Activated T-cell treated with anti-CD3 and anti-CD28 coated beads, Interleukin-2, amount 50 U/mL, for 72 hours (primary cell): ENCODE measurements around the gene RABGGTA. TPM values are rescaled to one million over a fixed set of nuclear protein-coding genes. Genes with fewer than 3 reads are reported as not detected.

Source experiments
- ATAC-seq, 2 donors: fragments of 150-1000 bp; cut with Tn5 transposase; replicated peaks in 1 of 2; 2 replicates each; pipeline ENCODE4 v1.10.0; 2021; ENCODE audit warnings: moderate library complexity in 2 of 2, mild to moderate bottlenecking in 1 of 2
- DNase-seq, 2 donors: peaks; one replicate each; pipeline ENCODE4 v3.0.0; 2021 to 2022; ENCODE audit warnings: mixed read lengths in 1 of 2
- H3K27ac Mint-ChIP-seq: one replicate; pipeline ENCODE4 v1.8.0; 2022; ENCODE audit warnings: mild to moderate bottlenecking, moderate library complexity, mixed read lengths
- H3K27me3 Mint-ChIP-seq: one replicate; pipeline ENCODE4 v1.8.0; 2022; ENCODE audit warnings: low read depth, mixed read lengths
- H3K36me3 Mint-ChIP-seq, 2 donors: one replicate each; pipeline ENCODE4 v1.8.0; 2022; ENCODE audit warnings: mixed read lengths in 2 of 2, mild to moderate bottlenecking in 1 of 2; ENCODE audit not compliant: insufficient read depth in 2 of 2
- H3K4me1 Mint-ChIP-seq: one replicate; pipeline ENCODE4 v1.8.0; 2022; ENCODE audit warnings: low read depth, mixed read lengths
- H3K4me3 Mint-ChIP-seq, 2 donors: one replicate each; pipeline ENCODE4 v1.8.0; 2022; ENCODE audit warnings: mild to moderate bottlenecking in 2 of 2, mixed read lengths in 2 of 2, moderate library complexity in 2 of 2
- H3K9me3 Mint-ChIP-seq, 2 donors: one replicate each; pipeline ENCODE4 v1.8.0; 2022; ENCODE audit warnings: mixed read lengths in 2 of 2
- total RNA-seq, 2 donors: library from RNA; stranded (reverse); gene quantifications; one replicate each; pipeline ENCODE4 v1.2.3, GENCODE V29; 2022

Gene RABGGTA
- total RNA-seq, 2 donors from 2014 or later: 53.8 to 56.2 TPM

DNA sequence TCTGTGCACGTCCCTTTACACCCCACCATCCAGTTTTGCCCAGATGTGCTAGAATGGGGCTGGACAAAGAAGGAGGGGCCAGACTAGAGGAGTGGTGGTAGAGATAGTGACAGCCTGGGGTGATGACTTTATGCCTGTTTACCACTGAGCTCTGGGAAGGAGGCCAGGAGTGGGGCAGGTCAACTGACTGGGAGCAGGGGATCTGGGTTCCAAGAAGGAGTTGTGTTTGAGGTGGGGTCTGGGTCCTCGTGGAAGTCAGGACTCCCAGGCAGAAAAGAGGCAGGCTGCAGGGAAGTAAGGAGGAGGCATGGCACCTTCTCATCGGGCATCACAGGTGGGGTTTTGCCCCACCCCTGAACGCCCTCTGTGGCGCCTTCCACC is 38.9 kb upstream of the RABGGTA start:
- no peak for ATAC-seq
- H3K4me1 Mint-ChIP-seq: peaks cover 74% of the 10 kb centered on the region
- H3K27me3 Mint-ChIP-seq: no peaks in the 10 kb centered on the region
- H3K4me3 Mint-ChIP-seq: peak overlapping the region; percentile 85 to 86
- peaks cover 3 to 20% of the 10 kb centered on the region in 2 donors for H3K36me3 Mint-ChIP-seq
- H3K9me3 Mint-ChIP-seq: no peaks in the 10 kb centered on the region
- no peak overlapping the region for H3K27ac Mint-ChIP-seq
- no peak for DNase-seq

DNA sequence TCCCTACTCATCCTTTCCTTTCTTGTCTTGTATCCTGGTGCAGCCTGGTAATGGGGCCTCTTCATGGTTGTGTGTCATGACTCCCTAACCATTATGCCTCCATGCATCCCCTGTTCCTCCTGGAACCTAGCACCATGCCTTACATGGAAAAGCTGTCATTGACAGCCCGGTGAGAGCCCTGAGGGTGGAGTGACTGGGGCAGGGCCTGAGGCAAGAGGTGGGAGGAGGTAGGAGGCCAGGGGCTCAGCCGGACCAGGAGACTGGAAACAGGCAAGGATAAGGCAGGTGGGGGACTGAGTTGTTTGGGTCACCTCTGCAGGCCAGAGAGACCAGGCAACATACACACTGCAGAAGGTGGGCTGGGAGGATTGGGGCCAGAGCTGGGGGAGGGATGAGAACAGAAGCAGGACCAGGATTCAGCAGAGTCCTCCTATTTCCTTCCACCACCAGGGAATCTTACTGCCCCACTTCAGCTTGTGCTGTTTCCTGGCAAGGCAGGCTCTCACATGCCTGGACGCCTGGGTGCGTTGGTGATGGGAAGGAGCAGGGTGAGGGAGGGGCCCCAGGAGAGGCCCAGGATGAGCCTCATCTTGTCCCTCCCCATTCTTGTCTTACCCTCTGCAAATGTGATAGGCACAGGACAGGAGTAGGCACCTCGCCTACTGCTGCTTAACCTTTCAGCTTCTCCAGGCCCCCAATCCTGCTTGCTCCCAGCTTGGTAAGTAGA is 38.3 kb upstream of the RABGGTA start, which contains the start of gene LTB4R2:
Gene LTB4R2, plus strand, starts transcription at position 603 of the 727 bp plus-strand sequence. CDS start 525 bp downstream, outside the sequence.
- Mint-ChIP-seq H3K4me1 (peaks cover 68% of the 10 kb centered on the region), H3K27ac (no peak within 1 kb of the TSS), H3K27me3 (no peaks in the 10 kb centered on the region), H3K36me3 (peaks cover 5 to 25% of the 10 kb centered on the region in 2 donors), H3K9me3 (no peaks in the 10 kb centered on the region), H3K4me3 (peak within 1 kb of the TSS; percentile 85 to 86)
- DNase-seq (no peak), ATAC-seq (no peak)

DNA sequence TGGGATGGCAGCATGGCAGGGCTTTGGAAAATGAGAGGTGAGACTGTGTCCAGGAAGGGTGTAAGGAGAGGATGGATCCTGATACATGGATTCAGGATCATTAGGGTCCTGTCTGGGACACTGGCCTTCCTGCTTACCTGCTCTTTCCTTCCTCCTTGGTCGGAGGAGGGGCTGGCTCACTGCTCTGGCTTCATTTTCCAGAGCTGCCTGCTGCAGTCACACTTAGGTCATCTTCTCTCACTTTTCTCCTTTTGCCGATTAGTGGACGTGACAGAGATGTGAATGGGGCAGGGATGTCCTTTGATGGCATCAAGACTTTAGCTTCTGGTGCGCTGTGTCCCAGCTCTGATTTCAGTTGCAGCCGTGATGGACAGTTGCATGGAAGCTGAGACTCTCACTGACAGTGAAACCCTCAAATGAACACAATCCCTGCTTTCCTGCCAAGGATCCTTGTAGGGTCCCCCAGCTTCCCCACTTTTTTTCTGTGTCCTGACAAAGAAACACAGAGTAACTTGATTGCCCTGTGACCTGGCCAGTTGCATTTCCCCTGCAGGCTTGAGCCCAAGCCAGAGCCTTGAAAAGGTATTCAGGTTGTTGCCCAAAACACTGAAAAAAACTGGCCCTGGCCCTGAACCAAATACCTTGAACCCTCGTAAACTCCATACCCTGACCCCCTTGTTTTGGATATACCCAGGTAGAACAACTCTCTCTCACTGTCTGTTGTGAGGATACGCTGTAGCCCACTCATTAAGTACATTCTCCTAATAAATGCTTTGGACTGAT is 37.1 kb upstream of the RABGGTA start:
- DNase-seq (no peak), ATAC-seq (no peak)
- peaks cover 5 to 33% of the 10 kb centered on the region in 2 donors for H3K36me3 Mint-ChIP-seq
- H3K4me1 Mint-ChIP-seq: peaks cover 56% of the 10 kb centered on the region
- no peak overlapping the region for H3K27ac Mint-ChIP-seq
- no peaks in the 10 kb centered on the region for H3K27me3 Mint-ChIP-seq
- no peak overlapping the region for H3K4me3 Mint-ChIP-seq
- no peaks in the 10 kb centered on the region for H3K9me3 Mint-ChIP-seq

DNA sequence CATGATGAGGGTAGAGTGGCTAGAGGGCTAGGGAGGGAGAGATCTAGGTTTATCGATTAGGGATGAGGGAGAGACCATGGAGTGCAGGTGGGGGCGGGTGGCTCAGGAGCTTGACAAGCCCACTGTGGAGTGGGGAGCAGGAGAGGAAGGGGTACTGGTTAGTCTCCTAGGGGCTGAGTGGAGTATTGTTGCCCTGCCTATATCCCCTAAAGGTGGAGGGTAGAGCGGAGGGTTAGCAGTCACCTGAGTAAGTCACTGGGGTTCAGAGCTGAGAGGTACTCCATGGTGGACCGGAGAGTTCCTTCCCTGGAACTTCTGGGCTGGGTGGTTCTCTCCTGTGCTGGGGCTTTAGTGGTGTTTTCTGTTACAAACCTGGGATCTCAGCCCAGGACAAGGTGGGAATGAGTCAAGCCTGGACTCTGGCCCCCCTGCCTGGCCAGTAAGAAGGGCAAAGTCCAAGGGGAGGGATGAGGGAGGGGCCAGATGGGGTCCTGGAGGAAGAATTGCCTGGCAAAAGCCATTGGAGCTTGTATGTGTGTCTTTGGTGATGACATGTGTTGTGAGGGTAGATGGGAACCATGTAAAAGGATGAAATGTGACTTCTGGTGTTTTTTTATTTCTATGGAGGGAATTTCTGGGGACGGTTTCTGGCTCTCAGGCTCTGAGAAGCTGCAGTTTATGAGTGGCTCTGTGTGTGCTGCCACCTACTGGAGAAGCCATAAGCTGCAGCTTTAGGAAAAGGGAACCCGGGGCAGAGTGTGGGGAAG is 36.4 kb upstream of the RABGGTA start, which contains the start of gene CIDEB:
Gene CIDEB, minus strand, starts transcription at position 403 of the 767 bp plus-strand sequence. Its CDS starts 119 bp downstream, at position 284.
- Mint-ChIP-seq H3K36me3 (peaks cover 5 to 37% of the 10 kb centered on the region in 2 donors), H3K4me1 (peaks cover 49% of the 10 kb centered on the region), H3K27ac (peak within 1 kb of the TSS; percentile 12), H3K9me3 (no peaks in the 10 kb centered on the region), H3K4me3 (no peak within 1 kb of the TSS), H3K27me3 (no peaks in the 10 kb centered on the region)
- ATAC-seq (peak in 1 of 2 donors; percentile 17), DNase-seq (peak; percentile 57 to 72)

DNA sequence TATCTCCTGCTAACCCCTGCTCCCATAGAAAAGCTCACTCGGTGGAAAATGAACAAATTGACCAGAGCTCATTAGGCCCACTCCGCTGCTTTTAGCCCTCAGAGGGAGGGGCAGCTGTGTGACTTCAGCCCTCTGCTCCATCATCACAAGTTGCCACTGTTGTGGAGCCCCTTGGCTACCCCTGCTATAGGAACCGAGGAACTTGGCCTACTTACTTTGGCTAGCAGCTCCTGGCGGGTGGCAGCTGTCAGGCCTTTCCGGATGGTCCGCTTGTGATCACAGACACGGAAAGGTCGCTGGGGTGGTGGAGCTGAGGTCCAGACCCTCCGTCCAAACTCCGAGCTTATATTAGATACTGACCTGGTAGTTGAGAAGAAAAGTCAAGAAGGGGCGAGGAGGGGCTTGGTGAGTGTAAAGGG is 35.8 kb upstream of the RABGGTA start:
- Mint-ChIP-seq H3K36me3 (peaks cover 5 to 41% of the 10 kb centered on the region in 2 donors), H3K4me1 (peaks cover 46% of the 10 kb centered on the region), H3K9me3 (no peaks in the 10 kb centered on the region), H3K27ac (no peak overlapping the region), H3K4me3 (no peak overlapping the region), H3K27me3 (no peaks in the 10 kb centered on the region)
- no peak for DNase-seq
- no peak for ATAC-seq

- peaks cover 5 to 38% of the 10 kb centered on the region in 2 donors for H3K36me3 Mint-ChIP-seq
- no peaks in the 10 kb centered on the region for H3K27me3 Mint-ChIP-seq
Observed at GRCh38 chr14:24304019-24304387, 32.6 kb upstream of the RABGGTA start.

DNA sequence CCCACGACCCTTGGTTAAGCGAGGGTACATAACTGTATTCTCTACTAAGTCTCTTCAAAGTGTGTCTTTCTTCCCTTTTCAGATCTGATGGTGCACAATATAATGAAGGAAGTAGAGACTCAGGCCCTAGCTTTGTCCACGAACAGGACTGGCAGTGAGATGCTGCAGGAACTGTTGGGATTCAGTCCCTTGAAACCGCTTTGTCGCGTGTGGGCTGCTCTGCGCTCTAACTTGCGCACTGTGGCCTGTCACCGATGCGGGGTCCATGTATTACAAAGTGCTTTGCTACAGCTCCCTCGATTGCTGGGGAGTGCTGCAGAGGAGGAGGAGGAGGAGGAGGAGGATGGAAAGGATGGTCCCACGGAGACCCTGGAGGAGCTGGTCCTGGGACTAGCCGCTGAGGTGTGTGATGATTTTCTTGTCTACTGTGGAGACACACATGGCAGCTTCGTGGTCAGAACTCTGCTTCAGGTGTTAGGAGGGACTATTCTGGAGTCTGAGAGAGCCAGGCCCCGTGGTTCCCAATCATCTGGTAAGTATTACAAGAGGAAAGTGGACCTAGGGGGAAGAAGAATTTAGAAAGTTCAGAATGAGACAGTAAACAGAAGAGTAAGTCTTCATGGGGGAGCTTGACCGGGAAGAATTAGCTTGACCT is 29.1 kb upstream of the RABGGTA start:
- DNase-seq: no peak
- H3K27ac Mint-ChIP-seq: no peak overlapping the region
- no peak for ATAC-seq
- H3K9me3 Mint-ChIP-seq: no peaks in the 10 kb centered on the region
- H3K4me1 Mint-ChIP-seq: peaks cover 58% of the 10 kb centered on the region
- peaks cover 5 to 33% of the 10 kb centered on the region in 2 donors for H3K36me3 Mint-ChIP-seq
- peak overlapping the region; percentile 92 to 94 for H3K4me3 Mint-ChIP-seq
- H3K27me3 Mint-ChIP-seq: no peaks in the 10 kb centered on the region

More at GRCh38 chr14:24304019-24304387, 32.6 kb upstream of the RABGGTA start:
- no peaks in the 10 kb centered on the region for H3K9me3 Mint-ChIP-seq
- H3K27ac Mint-ChIP-seq: no peak overlapping the region
- no peak overlapping the region for H3K4me3 Mint-ChIP-seq
- H3K4me1 Mint-ChIP-seq: peaks cover 45% of the 10 kb centered on the region
- no peak for ATAC-seq
- no peak for DNase-seq

GRCh38 chr14:24299255-24300191 is 28.1 kb upstream of the RABGGTA start, which contains the start of the genes DHRS1 and NOP9:
Gene DHRS1 (minus strand): TSS chr14:24299780. CDS start chr14:24299106, 674 bp downstream.
Gene NOP9 (plus strand): TSS chr14:24299850. CDS start chr14:24299955, 105 bp downstream.
- ATAC-seq: peak; percentile 81 to 83
- Mint-ChIP-seq H3K4me3 (peak within 1 kb of the TSS; percentile 92 to 94), H3K9me3 (no peaks in the 10 kb centered on the region), H3K4me1 (peaks cover 58% of the 10 kb centered on the region), H3K27ac (peak within 1 kb of the TSS; percentile 68), H3K36me3 (peaks cover 3 to 27% of the 10 kb centered on the region in 2 donors), H3K27me3 (no peaks in the 10 kb centered on the region)
- DNase-seq: peak; percentile 92 to 96

DNA sequence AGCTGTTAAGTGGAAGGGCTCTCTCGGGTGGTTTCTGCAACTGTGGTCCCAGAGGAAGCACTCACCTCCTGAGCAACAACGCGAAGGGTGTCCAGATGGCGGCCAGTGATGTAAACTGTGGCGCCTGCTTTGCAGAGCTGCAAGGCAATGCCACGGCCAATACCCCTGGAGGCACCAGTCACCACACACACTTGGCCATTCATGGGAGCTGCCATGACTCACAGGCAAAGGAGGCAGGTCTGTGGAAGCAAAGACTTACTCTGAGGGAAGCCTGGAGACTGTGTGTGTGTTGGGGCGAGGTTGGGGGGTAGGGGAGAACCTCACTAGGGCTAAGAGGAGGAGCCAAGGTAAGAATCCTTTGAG is 27.5 kb upstream of the RABGGTA start:
- H3K36me3 Mint-ChIP-seq: peaks cover 3 to 25% of the 10 kb centered on the region in 2 donors
- no peaks in the 10 kb centered on the region for H3K9me3 Mint-ChIP-seq
- peak in 1 of 2 donors; percentile 21 for DNase-seq
- H3K4me3 Mint-ChIP-seq: peak overlapping the region; percentile 92 to 94
- ATAC-seq: peak; percentile 8 to 14
- H3K27ac Mint-ChIP-seq: peak overlapping the region; percentile 68
- no peaks in the 10 kb centered on the region for H3K27me3 Mint-ChIP-seq
- peaks cover 58% of the 10 kb centered on the region for H3K4me1 Mint-ChIP-seq

DNA sequence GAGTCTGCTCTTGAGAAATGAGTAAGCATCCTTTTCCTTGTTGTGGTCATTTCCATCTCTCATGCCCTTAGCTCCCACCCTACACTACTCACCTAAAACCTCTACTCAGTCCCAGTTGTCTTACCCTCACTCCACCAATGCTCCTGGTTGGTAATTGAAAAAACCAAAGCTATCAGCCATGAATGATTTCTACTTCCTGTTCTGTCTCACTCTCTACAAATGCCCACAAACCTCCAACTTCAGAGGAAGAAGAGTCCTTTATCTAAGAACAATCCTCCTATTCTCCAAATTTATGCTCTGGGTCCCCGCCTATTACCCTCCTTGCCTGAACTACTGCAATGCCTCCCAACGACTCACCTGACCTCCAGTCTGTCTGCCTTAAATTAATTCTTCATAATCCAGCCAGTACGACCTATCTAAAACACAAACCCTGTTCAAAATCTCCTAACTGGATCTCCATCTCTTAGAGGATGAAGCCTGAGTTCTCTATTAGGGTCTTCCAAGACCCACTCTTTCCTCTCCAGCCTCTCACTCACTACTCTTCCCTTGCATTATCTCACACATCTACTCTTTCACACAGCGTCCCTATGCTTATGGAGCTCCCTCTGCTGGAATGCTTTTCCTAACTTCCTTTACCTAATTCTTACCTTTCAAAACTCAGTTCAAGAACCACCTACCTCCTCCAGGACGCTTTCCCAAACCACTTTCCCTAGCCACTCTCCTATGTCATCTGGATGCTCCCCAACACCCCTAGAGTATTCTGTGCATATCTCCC is 26.0 kb upstream of the RABGGTA start:
- H3K36me3 Mint-ChIP-seq: peaks cover 4 to 16% of the 10 kb centered on the region in 2 donors
- H3K27ac Mint-ChIP-seq: peak overlapping the region; percentile 10
- peak overlapping the region; percentile 21 to 57 for H3K4me3 Mint-ChIP-seq
- peaks cover 58% of the 10 kb centered on the region for H3K4me1 Mint-ChIP-seq
- DNase-seq (no peak), ATAC-seq (peak; percentile 32 to 40)
- H3K27me3 Mint-ChIP-seq: no peaks in the 10 kb centered on the region
- H3K9me3 Mint-ChIP-seq: no peaks in the 10 kb centered on the region
